CD4-positive, alpha-beta T cell treated with Interleukin-15 for 4 hours (primary cell): ENCODE measurements around the gene TXNDC5.
"Not testable (repeated sequence)": the region's sequence is repeated elsewhere in the genome, so short reads cannot be mapped to it uniquely, and the experiment has no call there.

Source experiments
- DNase-seq: peaks from one replicate; pipeline ENCODE4 v3.0.0-alpha.2; 2020; ENCODE audit warnings: low spot score

The TXNDC5 gene

GRCh38 chr6:7894262-7895124 is 16.1 kb downstream of the TXNDC5 start:
- DNase-seq = no peak

- no peak for DNase-seq
Measured at GRCh38 chr6:7893342-7893741, 17.2 kb downstream of the TXNDC5 start.

GRCh38 chr6:7892367-7892766 is 18.2 kb downstream of the TXNDC5 start:
- DNase-seq = not testable (repeated sequence)

GRCh38 chr6:7891078-7891872 is 19.3 kb downstream of the TXNDC5 start:
- DNase-seq = no peak

- DNase-seq = no peak
Measured at GRCh38 chr6:7888587-7889357, 21.8 kb downstream of the TXNDC5 start.

GRCh38 chr6:7887278-7887991 is 23.2 kb downstream of the TXNDC5 start:
- no peak for DNase-seq

GRCh38 chr6:7886132-7886531 is 24.5 kb downstream of the TXNDC5 start:
- DNase-seq = no peak

- DNase-seq = no peak
Measured at GRCh38 chr6:7883381-7883780, 27.2 kb downstream of the TXNDC5 start.

GRCh38 chr6:7882505-7883257 is 27.9 kb downstream of the TXNDC5 start:
- DNase-seq = no peak

- no peak for DNase-seq
Measured at GRCh38 chr6:7881765-7882500, 28.7 kb downstream of the TXNDC5 start.

GRCh38 chr6:7880718-7881107 is 29.9 kb downstream of the TXNDC5 start:
- no peak for DNase-seq

GRCh38 chr6:7879980-7880717 is 30.4 kb downstream of the TXNDC5 start:
- DNase-seq = no peak

- no peak for DNase-seq
Measured at GRCh38 chr6:7879579-7879978, 31.0 kb downstream of the TXNDC5 start.

- DNase-seq = no peak
Measured at GRCh38 chr6:7879043-7879442, 31.5 kb downstream of the TXNDC5 start.

- DNase-seq = no peak
Measured at GRCh38 chr6:7878401-7878964, 32.1 kb downstream of the TXNDC5 start.

- DNase-seq = no peak
Measured at GRCh38 chr6:7868926-7869325, 41.7 kb downstream of the TXNDC5 start.

GRCh38 chr6:7866526-7866925 is 44.1 kb downstream of the TXNDC5 start:
- no peak for DNase-seq

- DNase-seq = no peak
Measured at GRCh38 chr6:7865781-7866180, 44.8 kb downstream of the TXNDC5 start.

GRCh38 chr6:7859591-7859990 is 51.0 kb downstream of the TXNDC5 start:
- no peak for DNase-seq
